T-helper 17 cell (primary cell): ENCODE data around the gene ZNF516. TPM values are rescaled to one million over a fixed set of nuclear protein-coding genes. Genes with fewer than 3 reads are reported as not detected.
A peak's percentile ranks its signal among the peaks of the same experiment; 100 is the strongest.

Experiments used
- ATAC-seq: fragments of 150-1000 bp; cut with Tn5 transposase; 2 replicates; pipeline ENCODE4 v1.10.0; 2021; ENCODE audit warnings: mild to moderate bottlenecking, moderate library complexity
- DNase-seq, 3 donors: peaks; one replicate each; pipeline versions ENCODE4 v3.0.0 to v3.0.0-alpha.2; 2020 to 2021
- H3K9me3 ChIP-seq: one replicate; pipeline ENCODE4 v1.7.0; 2013; ENCODE audit warnings: low read length, mild to moderate bottlenecking; ENCODE audit not compliant: control insufficient read depth, poor library complexity, severe bottlenecking
- H3K27ac Mint-ChIP-seq: one replicate; pipeline ENCODE4 v1.8.0; 2022; ENCODE audit warnings: mild to moderate bottlenecking, moderate library complexity, mixed read lengths
- H3K27me3 Mint-ChIP-seq: one replicate; pipeline ENCODE4 v1.8.0; 2022; ENCODE audit warnings: mixed read lengths
- H3K36me3 Mint-ChIP-seq: one replicate; pipeline ENCODE4 v1.8.0; 2022; ENCODE audit warnings: low read depth, mixed read lengths
- H3K4me1 Mint-ChIP-seq: one replicate; pipeline ENCODE4 v1.8.0; 2022; ENCODE audit warnings: mild to moderate bottlenecking, mixed read lengths
- H3K4me3 Mint-ChIP-seq: one replicate; pipeline ENCODE4 v1.8.0; 2022; ENCODE audit warnings: mild to moderate bottlenecking, moderate library complexity, mixed read lengths
- total RNA-seq, 4 donors: library from RNA in 2 of 4; stranded (reverse) in 2 of 4; gene quantifications; one replicate each; pipeline ENCODE4 v1.2.3 and lab custom pipeline; 2022 to 2026

The ZNF516 gene
- total RNA-seq, 2 donors from 2014 or later = 16.5 to 29.6 TPM

- no peak for DNase-seq
- no peak overlapping the region for H3K4me3 Mint-ChIP-seq
- ATAC-seq = no peak
- H3K36me3 Mint-ChIP-seq = no peaks in the 10 kb centered on the region
- no peaks in the 10 kb centered on the region for H3K27me3 Mint-ChIP-seq
- H3K4me1 Mint-ChIP-seq = peaks cover 51% of the 10 kb centered on the region
- H3K27ac Mint-ChIP-seq = peak overlapping the region; percentile 39
- no peaks in the 10 kb centered on the region for H3K9me3 ChIP-seq
These were observed 66.4 kb downstream of the ZNF516 start for GRCh38 chr18:76428396-76429261.

GRCh38 chr18:76426737-76427305 is 68.2 kb downstream of the ZNF516 start:
- no peak overlapping the region for H3K4me3 Mint-ChIP-seq
- H3K27me3 Mint-ChIP-seq = no peaks in the 10 kb centered on the region
- peak; percentile 35 for ATAC-seq
- H3K27ac Mint-ChIP-seq = no peak overlapping the region
- no peaks in the 10 kb centered on the region for H3K9me3 ChIP-seq
- no peak for DNase-seq
- no peaks in the 10 kb centered on the region for H3K36me3 Mint-ChIP-seq
- peaks cover 47% of the 10 kb centered on the region for H3K4me1 Mint-ChIP-seq

- no peak for ATAC-seq
- Mint-ChIP-seq H3K27ac (no peak overlapping the region), H3K36me3 (no peaks in the 10 kb centered on the region), H3K4me1 (peaks cover 39% of the 10 kb centered on the region), H3K4me3 (peak overlapping the region; percentile 62), H3K27me3 (no peaks in the 10 kb centered on the region)
- H3K9me3 ChIP-seq = no peaks in the 10 kb centered on the region
- DNase-seq = no peak
These were observed 69.6 kb downstream of the ZNF516 start for GRCh38 chr18:76425146-76426131.

GRCh38 chr18:76422838-76423237 is 72.2 kb downstream of the ZNF516 start:
- no peaks in the 10 kb centered on the region for H3K27me3 Mint-ChIP-seq
- H3K9me3 ChIP-seq = no peaks in the 10 kb centered on the region
- no peak for ATAC-seq
- H3K36me3 Mint-ChIP-seq = no peaks in the 10 kb centered on the region
- H3K4me3 Mint-ChIP-seq = no peak overlapping the region
- DNase-seq = no peak
- H3K27ac Mint-ChIP-seq = no peak overlapping the region
- H3K4me1 Mint-ChIP-seq = peaks cover 43% of the 10 kb centered on the region

GRCh38 chr18:76422121-76422520 is 72.9 kb downstream of the ZNF516 start:
- DNase-seq (no peak), ATAC-seq (no peak)
- Mint-ChIP-seq H3K4me3 (no peak overlapping the region), H3K4me1 (peaks cover 38% of the 10 kb centered on the region), H3K36me3 (no peaks in the 10 kb centered on the region), H3K27ac (no peak overlapping the region), H3K27me3 (no peaks in the 10 kb centered on the region)
- H3K9me3 ChIP-seq = no peaks in the 10 kb centered on the region

- Mint-ChIP-seq H3K4me3 (no peak overlapping the region), H3K4me1 (peaks cover 38% of the 10 kb centered on the region), H3K36me3 (no peaks in the 10 kb centered on the region), H3K27me3 (no peaks in the 10 kb centered on the region), H3K27ac (no peak overlapping the region)
- DNase-seq (no peak), ATAC-seq (no peak)
- no peaks in the 10 kb centered on the region for H3K9me3 ChIP-seq
These were observed 73.4 kb downstream of the ZNF516 start for GRCh38 chr18:76421685-76422078.

GRCh38 chr18:76420898-76421684 is 74.0 kb downstream of the ZNF516 start:
- DNase-seq (no peak), ATAC-seq (no peak)
- H3K4me3 Mint-ChIP-seq = no peak overlapping the region
- H3K36me3 Mint-ChIP-seq = no peaks in the 10 kb centered on the region
- no peaks in the 10 kb centered on the region for H3K27me3 Mint-ChIP-seq
- no peak overlapping the region for H3K27ac Mint-ChIP-seq
- no peaks in the 10 kb centered on the region for H3K9me3 ChIP-seq
- H3K4me1 Mint-ChIP-seq = peaks cover 37% of the 10 kb centered on the region

GRCh38 chr18:76419811-76420210 is 75.2 kb downstream of the ZNF516 start:
- Mint-ChIP-seq H3K36me3 (no peaks in the 10 kb centered on the region), H3K4me3 (no peak overlapping the region), H3K27ac (peak overlapping the region; percentile 62), H3K4me1 (peaks cover 30% of the 10 kb centered on the region), H3K27me3 (no peaks in the 10 kb centered on the region)
- no peak for ATAC-seq
- no peak for DNase-seq
- H3K9me3 ChIP-seq = no peaks in the 10 kb centered on the region

- H3K4me1 Mint-ChIP-seq = peaks cover 30% of the 10 kb centered on the region
- ATAC-seq (no peak), DNase-seq (no peak)
- H3K4me3 Mint-ChIP-seq = no peak overlapping the region
- H3K36me3 Mint-ChIP-seq = peaks cover 2% of the 10 kb centered on the region
- no peaks in the 10 kb centered on the region for H3K27me3 Mint-ChIP-seq
- H3K9me3 ChIP-seq = no peaks in the 10 kb centered on the region
- H3K27ac Mint-ChIP-seq = peak overlapping the region; percentile 29
These were observed 78.1 kb downstream of the ZNF516 start for GRCh38 chr18:76416911-76417310.

GRCh38 chr18:76414936-76415621 is 80.0 kb downstream of the ZNF516 start:
- H3K36me3 Mint-ChIP-seq = peaks cover 2% of the 10 kb centered on the region
- no peak for ATAC-seq

GRCh38 chr18:76412818-76413565 is 82.0 kb downstream of the ZNF516 start:
- ATAC-seq (no peak), DNase-seq (no peak)
- H3K4me3 Mint-ChIP-seq = no peak overlapping the region
- no peaks in the 10 kb centered on the region for H3K27me3 Mint-ChIP-seq
- peaks cover 2% of the 10 kb centered on the region for H3K36me3 Mint-ChIP-seq
- peak overlapping the region; percentile 45 for H3K27ac Mint-ChIP-seq
- no peaks in the 10 kb centered on the region for H3K9me3 ChIP-seq
- peaks cover 32% of the 10 kb centered on the region for H3K4me1 Mint-ChIP-seq

More at GRCh38 chr18:76414936-76415621, 80.0 kb downstream of the ZNF516 start:
- Mint-ChIP-seq H3K4me1 (peaks cover 36% of the 10 kb centered on the region), H3K4me3 (no peak overlapping the region), H3K27ac (no peak overlapping the region), H3K27me3 (no peaks in the 10 kb centered on the region)
- H3K9me3 ChIP-seq = no peaks in the 10 kb centered on the region
- no peak for DNase-seq
